Measurements from ENCODE around the gene NUMB.

The NUMB gene

DNA sequence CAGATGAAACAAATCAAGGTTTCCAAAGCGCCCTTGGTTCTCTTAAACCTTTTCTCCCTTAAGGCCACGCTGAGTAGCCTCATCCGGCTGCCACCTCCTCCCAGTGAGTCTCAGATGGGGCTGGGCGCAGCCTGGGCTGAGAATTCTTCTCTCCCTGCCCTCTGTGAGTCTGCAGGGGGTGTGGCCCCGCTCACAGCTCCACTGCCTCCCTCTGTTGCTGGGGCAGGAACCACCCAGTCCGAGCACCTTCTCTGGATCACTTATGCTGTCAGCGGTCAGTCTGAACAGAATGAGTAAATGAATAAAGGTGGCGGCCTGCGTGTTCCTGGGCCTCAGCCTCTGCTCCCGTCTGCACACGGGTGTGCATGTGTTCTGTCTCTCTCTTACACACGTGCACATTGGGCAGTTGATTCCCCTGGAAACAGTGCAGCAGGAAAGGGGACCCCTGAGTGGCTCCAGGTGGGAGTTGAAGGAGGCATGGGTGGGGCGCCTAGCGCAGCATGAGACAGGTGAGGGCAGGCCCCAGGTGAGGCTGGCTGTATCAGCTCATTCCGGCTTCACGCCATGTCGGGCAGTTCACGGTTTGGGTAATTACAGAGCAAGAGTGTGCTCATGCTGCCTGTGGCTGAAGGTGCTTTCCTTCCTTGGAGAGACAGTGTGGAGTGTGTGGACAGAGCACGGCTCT is 216.7 kb downstream of the NUMB start:
- DNase-seq, result no peak

- DNase-seq, result no peak
These were observed 217.4 kb downstream of the NUMB start for GRCh38 chr14:73240816-73241480.

GRCh38 chr14:73239393-73240241 is 218.7 kb downstream of the NUMB start:
- no peak for DNase-seq

- no peak for DNase-seq
These were observed 219.4 kb downstream of the NUMB start for GRCh38 chr14:73238941-73239340.

DNA sequence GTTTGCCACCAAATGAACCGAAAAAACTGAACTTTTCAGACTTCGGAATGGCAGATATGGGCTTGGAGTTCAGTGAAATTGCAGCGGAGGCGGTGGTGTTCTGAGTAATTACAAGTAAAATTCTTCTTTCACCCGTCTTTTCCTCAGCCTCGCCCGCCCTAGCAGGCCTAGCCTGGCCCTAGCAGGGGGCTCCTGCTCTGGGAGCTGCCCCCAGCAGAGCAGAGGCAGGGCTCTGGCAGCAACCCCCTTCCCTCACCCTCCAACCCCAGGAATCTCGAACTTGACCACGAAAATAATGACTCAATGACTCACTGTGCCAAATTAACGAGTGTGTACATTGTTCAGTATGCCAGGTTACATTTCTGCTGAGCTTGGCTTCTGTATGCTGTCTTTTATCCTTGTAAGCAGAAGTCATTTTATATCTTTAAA is 219.9 kb downstream of the NUMB start:
- no peak for DNase-seq

DNA sequence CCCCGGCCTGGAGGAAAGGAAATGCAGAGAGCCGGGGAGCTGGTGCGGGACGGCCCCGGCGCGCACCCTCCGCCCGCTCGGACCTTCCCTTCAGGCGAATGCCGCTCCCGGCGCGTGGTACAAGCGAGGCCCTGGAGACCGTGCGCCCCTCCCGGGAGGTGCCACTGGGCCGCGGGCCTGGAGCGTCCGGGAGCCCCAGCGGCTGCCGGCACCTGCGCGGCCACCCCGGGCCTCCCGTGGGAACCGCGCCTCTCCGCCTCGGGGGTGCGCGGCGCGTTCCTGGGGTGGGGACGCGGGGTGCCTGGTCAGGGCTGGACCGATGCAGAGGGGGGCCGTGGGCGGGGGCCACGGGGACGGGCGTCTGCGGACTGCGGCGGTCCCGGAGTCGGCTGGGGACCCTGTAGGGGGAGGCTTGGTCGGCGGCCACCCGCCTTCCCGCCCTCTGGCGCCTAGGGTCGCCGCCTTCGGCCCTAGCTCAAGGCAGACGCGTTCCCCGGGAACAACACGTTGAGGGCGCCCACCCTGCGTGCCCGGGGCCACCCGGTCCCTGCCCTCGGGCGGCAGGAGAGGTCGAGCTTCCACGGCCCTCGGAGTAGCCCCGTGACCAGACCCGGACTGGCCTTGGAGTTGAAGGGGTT is 220.4 kb downstream of the NUMB start:
- DNase-seq, result no peak

DNA sequence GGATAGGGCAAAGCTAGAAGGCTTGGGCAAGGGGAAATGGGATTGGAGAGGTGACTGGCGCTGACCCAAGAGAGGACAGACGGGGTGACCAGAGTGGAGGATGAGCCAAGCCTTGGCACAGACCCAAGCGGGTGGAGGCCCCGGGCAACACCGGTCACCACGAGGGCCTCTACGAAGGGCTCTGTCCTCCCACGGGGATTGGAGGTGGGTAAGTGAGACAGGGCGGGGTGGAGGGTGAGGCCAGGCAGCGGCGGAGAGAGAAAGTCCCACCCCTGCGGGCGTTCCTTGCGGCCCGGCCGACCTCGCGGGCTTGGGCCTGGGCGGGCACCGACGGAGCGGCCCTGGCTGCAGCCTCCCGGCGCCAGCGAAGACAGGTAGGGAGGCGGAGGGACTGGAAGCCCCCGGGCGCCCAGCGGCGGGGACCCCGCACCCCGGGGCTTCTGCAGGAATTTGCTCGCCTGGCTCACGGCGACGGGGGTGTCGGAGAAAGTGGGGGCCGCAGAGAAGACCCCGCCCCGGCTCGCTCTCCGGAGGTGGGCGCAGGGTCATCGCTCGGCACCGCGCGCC is 221.0 kb downstream of the NUMB start, which contains the start of gene PAPLN:
TSS of gene PAPLN (plus strand) at position 288 of the 567 bp plus-strand sequence. CDS start 2,273 bp downstream, outside the sequence.
- DNase-seq, result no peak

DNA sequence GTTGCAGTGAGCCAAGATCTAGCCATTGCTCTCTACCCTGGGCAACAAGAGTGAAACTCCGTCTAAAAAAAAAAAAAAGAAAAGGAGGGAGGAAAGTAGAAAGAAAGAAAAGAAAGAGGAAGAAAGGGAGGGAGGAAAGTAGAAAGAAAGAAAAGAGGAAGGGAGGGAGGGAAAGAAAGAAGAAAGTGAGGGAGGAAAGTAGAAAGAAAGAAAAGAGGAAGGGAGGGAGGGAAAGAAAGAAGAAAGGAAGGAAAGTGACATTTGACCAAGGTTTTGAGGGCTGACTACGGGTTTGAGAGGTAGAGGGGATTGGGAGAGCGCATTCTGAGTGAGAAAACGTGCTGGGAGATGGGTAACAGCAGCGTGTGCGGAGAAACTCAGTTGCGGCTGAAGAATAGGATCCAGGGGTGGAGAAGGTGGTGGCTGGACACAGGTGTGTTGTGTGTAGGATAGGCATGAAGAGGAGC is 221.6 kb downstream of the NUMB start:
- no peak for DNase-seq

DNA sequence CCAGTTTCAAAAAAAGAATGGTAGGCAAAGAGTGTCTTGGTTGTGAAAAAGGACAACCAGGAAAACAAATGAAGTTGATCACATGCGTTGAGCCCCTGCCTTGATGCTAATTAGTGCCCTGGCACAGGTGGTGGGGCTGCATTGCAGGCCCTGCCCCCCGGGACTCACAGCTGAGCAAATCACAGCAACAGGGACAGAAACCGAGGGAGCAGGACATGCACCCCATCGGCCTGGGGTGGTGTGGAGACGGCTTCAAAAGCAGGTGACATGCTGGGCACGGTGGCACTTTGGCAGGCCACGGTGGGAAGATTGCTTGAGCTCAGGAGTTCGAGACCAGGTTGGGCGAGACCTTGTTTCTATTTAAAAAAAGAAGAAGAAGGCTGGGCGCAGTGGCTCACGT is 222.2 kb downstream of the NUMB start:
- no peak for DNase-seq

DNA sequence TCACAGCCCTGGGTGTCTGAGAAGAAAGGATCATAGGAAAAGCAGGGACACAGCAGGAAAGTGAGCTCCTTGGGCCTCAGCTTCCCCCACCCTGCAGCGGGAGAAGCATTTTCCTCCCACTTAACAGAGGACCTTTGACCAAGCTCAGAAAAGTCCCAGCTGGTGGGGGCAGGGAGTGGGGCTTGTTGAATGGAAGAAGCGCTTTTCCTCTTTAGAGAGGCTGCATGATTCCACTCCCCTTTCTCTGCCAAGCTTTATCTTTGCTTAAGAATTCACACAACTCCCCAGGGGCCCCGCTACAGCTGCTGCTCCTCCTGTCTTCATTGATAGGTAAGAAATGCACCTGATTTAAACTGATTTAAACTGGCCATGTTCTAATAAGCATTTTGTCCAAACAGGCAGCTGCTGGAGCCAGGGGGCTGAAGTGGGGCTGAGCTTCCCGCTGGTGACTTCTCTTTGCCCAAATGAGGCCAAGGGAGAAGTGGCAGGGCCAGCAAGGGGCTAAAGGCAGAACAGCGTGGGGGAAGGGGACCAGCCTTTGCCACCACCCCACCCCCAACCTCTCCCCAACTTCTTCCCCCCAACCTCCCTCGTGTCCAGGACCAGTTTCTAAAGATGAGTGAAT is 222.7 kb downstream of the NUMB start:
- no peak for DNase-seq

GRCh38 chr14:73234586-73235394 is 223.6 kb downstream of the NUMB start:
- no peak for DNase-seq

DNA sequence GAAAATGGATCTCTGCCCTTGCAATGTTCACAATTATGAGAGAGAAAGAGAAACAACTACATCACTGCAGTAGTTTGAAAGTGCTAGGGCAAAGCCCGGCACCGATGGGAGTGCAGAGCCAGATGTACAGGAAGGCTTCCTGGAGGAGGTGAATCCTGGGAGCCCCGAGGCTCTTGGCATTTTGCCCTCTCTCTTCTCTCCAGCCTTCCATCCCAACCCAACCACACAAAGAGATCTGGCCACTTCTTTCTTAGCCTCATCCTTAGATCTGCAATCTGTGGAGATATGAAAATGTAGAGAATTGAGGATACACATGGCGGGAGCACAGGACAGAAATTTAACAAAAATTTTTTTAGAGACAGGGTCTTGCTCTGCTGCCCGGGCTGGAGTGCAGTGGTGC is 224.3 kb downstream of the NUMB start:
- DNase-seq, result no peak

DNA sequence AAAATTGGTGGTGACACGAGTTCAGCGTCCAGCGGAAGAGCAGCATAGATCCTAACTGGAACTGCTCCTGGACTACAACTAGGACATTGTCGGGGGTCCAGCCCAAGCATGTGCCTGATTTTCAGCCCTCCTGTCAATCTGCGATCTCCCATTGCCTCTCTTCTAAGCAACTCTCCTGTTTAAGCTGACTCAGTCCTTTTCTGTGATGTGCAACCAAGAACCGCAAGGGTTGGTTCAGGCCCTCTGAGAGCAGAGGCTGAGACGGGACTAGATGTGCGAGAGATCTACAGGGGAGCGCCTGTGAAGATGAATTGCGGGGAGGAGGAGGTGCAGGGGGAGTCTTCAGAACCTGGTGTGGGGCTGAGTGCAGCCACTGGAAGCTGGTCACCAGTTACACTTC is 224.8 kb downstream of the NUMB start:
- DNase-seq, result no peak

DNA sequence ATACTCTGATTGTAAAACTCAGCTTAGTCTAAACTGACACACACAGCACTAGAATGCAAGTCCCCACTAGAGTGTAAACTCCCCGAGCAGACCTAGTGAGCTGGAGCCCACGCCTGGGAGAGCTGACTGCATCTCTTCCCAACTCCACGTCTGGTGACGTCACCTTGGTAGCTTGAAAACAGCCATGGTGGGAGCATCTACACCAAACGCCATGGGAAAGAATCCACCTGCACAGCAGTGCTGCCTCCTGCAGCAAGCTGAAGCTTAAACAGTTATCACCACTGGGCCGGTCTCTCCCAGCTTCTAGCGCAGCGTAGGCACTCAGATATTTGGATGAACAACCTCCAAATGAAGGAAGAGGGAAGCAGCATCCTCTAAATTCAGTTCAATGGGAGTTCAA is 225.4 kb downstream of the NUMB start:
- DNase-seq, result no peak

DNA sequence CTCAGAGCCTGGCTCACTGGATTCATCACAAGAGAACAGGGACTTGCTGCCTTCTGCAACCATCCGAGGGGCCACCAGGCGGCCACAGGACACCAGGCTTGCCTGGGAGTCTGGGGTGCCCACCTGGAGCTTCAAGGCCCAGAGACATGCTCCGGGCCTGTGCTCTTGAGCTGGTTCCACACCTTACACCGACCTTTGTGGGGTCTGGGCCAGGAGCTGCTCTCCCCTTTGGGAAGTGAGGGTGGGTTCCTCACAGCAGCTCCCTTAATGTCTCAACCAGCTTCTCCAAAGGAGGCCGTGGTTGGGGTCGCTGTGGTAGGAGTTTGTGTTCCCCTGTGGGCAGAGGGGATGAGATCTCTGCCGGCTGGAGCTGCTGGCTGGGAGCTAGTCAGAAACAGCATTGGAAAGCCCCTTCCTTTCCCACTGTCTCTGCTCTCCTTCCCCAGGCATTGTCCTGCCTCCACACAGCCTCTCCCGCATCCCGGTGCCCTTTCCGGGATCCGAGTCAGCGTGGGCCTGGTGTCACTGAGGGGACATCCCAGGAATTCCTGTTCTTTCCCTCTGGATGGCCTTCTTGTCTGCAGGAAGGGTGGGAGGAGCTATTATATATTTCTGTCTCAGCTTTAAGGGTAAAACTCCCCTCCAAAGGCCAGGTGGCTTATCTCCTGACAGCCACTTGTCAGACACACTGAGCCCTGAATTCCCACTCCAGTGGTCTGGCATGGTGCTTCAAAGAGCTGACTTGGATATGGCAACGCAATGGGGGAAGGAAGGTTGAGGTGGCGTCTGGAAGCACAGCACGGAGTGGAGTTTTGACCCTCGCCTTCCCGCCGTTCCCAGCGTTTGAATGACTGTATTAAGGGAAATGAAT is 226.1 kb downstream of the NUMB start:
- no peak for DNase-seq

GRCh38 chr14:73230051-73230450 is 228.3 kb downstream of the NUMB start:
- DNase-seq, result no peak

DNA sequence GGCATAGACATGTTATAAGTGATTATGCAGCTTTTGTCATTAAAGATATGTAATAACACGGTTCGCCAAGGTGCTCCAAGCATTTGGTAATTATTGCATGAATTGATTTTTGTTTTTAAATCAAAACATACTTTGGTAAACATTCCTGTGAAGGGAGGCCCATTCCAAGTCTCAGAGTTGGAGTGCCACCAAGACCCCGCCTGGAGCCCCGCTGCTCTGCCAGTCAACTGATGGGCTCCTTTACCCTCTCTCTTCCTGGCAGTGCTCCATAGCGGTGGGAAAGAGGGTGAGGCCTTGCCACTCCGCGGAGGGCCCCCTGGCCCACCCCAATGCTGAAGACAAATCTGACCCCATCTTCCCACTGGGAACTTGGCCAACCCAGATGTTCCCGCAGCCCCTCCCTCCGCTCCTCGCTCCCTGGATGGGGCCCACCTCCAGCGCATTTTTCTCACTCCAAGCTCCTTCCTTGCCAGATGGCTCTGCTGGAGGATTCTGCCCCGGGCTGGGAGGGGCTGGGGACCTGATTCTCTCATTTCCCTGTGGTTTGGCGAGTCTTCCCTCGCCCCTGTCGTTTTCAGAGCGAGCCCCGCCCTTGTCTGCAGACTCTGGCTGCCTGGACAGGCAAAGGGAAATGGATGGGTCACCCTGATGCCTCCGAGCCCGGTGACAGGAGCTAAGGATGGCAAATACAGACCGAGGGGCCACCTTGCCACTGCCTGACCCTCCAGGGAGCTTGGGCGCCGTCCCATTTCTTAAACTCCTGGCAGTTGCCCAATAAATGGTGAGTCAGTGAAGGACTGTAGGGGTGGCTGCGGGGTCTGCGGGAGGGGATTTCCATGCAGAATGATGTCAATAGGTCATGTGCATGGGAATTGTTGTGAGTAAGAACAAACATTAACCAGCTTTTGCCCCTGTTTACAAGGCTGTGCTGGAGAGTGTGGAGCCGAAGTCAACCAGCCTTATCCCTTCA is 230.2 kb downstream of the NUMB start:
- DNase-seq, result no peak

DNA sequence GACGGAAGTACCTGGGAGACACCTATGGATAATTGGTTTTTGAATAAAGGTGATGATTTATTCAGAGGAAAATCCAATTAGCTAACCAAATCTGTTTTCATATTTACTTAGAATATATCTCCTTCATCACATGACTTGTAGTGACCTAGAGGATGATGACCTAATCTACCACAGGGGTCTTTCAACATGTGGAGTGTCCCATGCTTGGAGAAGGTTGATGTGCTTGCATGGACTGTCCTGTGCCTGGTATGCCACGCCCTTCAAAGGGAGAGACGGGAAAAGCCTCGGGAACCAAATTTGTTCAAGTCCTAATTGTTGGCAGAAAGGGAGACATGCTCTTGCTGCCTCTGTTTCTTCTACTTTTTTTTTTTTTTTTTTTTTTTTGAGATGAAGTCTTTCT is 232.8 kb downstream of the NUMB start:
- DNase-seq, result no peak

All from CD4-positive, alpha-beta T cell treated with Interleukin-10 for 1 hour (primary cell).